PC-3 (cell line): ENCODE results near the gene SUN1.

ENCODE experiments used
- EZH2 ChIP-seq: fragments of 300-600 bp; sonication (generic); IDR thresholded peaks from one replicate; pipeline ENCODE4 v1.6.1; 2017; ENCODE audit warnings: antibody characterized with exemption, mild to moderate bottlenecking, low read length; ENCODE audit not compliant: unreplicated experiment
- EZH2phosphoT487 ChIP-seq: fragments of 300-600 bp; sonication (generic); IDR thresholded peaks from 2 replicates; pipeline ENCODE4 v1.6.1; 2018; ENCODE audit warnings: mild to moderate bottlenecking, antibody characterized with exemption, low read length, borderline replicate concordance
- TF ChIP-seq, protein P1 (sequence below): fragments of 300-600 bp; sonication (generic); conservative IDR thresholded peaks from 2 replicates; pipeline ENCODE4 v1.5.1; 2017; ENCODE audit warnings: antibody characterized with exemption, low read depth, mild to moderate bottlenecking, low read length

- TF ChIP-seq EZH2phosphoT487 (no peak), EZH2 (no peak)
- TF ChIP-seq, protein P1, sequence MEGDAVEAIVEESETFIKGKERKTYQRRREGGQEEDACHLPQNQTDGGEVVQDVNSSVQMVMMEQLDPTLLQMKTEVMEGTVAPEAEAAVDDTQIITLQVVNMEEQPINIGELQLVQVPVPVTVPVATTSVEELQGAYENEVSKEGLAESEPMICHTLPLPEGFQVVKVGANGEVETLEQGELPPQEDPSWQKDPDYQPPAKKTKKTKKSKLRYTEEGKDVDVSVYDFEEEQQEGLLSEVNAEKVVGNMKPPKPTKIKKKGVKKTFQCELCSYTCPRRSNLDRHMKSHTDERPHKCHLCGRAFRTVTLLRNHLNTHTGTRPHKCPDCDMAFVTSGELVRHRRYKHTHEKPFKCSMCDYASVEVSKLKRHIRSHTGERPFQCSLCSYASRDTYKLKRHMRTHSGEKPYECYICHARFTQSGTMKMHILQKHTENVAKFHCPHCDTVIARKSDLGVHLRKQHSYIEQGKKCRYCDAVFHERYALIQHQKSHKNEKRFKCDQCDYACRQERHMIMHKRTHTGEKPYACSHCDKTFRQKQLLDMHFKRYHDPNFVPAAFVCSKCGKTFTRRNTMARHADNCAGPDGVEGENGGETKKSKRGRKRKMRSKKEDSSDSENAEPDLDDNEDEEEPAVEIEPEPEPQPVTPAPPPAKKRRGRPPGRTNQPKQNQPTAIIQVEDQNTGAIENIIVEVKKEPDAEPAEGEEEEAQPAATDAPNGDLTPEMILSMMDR = no peak
Measured at GRCh38 chr7:841943-842342, 9.7 kb downstream of the SUN1 start.
